Ammon's horn (tissue), 1 donor: Measurements from ENCODE around the gene ZNF835.
A peak's percentile ranks its signal among the peaks of the same experiment; 100 is the strongest.

Source experiments
- DNase-seq: peaks from one replicate; pipeline ENCODE4 v3.0.0-alpha.2; 2016; ENCODE audit warnings: low spot score

ZNF835 gene

DNA sequence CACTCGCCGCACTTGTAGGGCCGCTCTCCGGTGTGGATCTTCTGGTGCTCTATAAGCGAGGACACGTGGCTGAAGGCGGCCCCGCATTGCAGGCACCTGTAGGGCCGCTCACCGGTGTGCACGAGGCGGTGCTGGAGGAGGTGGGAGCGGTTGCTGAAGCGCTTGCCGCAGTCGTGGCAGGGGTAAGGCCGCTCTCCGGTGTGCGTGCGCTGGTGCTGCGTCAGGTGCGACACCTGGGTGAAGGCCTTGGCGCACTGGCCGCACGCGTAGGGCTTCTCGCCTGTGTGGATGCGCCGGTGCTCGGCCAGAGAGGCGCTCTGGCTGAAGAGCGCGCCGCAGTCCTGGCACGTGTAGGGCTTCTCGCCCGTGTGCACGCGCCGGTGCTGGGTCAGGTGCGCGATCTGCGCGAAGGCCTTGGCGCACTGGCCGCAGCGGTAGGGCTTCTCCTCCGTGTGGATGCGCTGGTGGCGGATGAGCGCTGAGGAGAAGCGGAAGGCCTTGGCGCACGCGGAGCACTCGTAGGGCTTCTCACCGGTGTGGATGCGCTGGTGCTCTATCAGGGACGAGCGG is 7.5 kb downstream of the ZNF835 start:
- no peak for DNase-seq

DNA sequence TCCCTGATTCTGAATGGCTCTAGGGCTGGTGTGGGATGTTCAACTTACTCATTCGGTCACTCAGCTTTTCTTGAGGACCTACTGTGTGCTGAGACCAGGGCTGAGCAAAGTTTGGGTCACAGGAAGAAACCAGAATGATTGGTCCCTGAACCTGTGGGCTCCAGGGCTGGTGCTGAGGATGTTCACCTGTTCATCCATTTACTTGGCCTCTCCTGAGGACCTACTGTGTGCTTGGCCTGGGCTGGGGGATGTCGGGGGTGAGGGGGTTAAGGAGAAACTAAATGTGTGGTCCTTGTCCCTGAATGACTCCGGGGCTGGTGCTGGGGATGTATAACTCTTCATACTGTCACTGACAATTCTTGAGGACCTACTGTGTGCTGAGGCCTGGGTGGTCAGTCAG is 10.3 kb downstream of the ZNF835 start:
- no peak for DNase-seq

DNA sequence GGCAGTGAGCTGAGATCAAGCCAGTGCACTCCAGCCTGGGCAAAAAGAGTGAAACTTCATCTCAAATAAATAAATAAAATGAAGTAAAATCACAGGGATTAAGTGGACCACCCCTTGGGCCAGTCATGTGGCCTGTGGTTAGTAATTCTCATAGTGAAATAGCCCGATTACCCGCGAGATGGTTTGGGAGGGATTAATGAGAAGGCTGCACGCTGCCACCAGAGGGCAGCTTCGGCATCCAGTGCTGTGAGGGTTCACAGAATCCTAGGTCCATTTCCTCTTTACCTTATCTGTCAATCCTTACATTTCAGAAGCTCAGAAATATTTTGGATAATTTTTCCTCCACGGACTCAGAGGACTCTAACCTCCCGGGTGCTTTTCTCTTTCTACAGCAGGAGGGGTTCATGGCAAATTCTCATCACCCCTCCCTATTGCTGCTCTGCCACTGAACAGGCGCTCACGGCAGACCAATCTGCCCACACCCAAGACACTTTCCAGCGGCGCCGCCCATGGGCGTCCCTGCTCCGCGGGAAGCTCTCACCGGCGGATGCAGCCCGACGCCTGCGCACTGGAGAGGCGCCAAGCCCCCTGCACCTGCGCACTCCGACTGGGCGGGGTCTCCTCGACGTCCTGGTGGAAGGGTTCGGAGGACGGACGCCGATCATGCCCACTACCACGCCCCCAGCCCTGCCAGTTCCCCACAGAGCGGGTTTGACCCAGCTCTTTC is 11.0 kb downstream of the ZNF835 start:
- peak; percentile 43 for DNase-seq

DNA sequence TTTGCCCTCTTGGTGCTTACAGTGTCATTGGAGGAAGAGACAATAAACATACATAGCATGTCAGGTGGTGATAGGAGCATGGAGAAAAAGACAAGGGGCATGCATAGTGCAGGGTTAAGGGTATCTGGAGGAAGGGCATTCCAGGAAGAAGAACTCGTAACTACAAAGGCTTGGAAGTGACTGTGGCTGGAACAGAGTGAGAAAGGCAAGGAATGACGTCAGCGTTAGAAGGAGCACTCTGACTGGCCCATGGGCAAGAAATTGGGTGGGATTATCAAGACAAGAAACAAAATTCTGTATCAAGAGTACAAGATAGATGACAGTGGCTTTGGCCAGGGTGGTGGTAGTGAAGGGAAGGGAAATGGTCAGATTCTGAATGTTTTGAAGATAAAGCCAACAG is 17.4 kb downstream of the ZNF835 start:
- DNase-seq: no peak

DNA sequence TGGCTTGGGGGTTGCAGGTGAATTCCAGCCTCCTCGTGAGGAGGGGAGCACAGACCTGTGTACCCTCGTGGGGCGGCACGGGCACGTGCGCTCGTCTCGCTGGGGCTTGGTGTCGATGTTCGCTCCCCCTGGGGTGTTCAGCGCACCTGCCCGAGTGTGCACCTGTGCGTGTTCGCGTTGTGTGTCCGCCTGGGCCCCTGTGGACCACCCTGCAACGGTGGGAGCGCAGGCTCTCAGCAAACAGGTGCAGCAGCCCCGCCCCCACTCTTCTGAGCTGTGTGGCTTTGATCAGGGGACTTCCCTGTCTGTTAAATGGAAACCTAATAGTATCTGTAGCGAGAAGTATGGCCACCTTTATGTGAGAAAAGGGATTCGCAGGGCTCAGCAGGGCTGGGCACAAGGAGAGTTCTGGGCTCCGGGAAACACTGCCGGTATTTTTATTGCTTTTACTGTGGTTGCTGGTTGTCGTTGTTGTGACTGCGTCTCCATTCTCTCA is 28.0 kb downstream of the ZNF835 start:
- no peak for DNase-seq

DNA sequence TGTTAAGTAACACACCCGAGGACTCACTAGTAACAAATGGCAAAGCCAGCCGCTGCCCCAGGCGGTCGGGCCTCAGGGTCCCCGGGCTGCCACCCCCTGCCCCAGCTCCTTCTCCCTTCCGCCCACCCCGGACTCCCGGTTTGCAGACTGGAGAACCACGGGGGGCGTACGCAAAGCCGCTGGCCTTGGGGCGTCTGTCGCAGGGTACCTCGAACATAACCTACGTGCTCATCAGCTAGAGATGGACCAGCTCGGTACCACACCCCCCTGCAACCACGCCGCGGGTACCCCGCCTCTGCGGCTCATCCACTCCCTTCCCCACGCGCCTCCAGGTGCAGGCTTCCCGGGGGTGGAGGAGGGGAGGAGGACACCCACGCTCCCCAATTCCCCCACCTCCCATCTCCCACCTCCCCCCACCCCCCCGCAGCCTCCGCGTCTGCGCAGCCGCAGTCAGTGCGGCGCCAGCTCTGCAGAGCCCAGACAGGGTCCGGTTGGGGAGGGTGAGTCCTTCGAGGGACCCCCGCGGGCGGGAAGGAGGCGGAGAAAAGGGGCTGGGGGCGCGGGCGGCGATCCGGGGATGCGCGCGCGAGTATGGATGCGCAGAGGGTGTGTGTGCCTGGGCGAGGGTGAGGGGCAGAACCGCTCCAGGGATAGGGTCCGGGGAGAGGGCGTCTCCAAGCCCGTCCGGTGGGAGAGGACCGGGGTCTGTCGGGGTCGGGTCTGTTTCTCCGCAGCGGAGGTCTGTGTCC is 28.7 kb downstream of the ZNF835 start, which contains the start of gene SMIM17:
TSS of gene SMIM17 (plus strand) at position 449 of the 749 bp plus-strand sequence. CDS start 2,509 bp downstream, outside the sequence.
- no peak for DNase-seq

DNA sequence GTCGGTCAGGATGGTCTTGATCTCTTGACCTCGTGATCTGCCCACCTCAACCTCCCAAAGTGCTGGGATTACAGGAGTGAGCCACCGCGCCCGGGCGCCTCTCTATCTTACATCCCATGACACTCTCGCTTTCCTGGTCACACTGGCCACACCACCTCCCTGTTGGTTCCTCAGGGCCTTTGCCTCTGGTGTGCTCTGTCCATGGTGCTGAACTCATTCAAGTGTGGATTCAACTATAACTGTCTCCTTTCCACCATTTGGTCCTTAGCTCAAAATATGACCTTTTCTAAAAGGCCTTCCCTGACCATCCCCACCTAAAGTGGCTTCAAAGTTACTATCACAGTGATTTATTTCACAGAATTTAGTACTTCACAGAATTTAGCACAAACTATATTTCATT is 32.3 kb downstream of the ZNF835 start:
- no peak for DNase-seq

DNA sequence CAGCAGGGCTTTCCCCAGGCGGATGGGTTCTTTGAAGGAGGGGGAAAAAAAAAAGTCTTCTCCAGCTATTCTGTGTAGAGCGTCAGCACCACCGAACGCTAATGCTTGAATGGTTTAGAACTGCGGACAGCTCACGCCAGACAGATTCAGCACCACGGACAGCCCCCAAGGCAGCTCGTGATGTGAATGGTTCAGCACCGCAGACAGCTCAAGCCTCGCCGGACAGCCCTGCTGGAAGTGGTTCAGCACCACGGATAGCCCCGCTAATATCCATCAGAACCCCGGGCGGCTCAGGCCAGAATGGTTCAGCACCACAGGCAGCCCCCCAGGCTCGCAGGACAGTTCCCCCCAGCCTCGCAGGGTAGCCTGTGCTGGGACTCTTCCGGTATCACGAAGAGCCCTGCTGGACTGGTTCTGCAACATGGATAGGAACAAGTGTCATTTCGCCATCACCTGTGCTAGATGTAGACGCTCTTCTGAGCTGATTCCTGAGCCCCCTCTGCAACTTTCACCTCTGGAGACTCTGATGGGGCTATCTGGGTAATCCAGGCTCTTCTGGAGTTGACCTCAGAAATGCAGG is 33.5 kb downstream of the ZNF835 start:
- DNase-seq: peak; percentile 81

DNA sequence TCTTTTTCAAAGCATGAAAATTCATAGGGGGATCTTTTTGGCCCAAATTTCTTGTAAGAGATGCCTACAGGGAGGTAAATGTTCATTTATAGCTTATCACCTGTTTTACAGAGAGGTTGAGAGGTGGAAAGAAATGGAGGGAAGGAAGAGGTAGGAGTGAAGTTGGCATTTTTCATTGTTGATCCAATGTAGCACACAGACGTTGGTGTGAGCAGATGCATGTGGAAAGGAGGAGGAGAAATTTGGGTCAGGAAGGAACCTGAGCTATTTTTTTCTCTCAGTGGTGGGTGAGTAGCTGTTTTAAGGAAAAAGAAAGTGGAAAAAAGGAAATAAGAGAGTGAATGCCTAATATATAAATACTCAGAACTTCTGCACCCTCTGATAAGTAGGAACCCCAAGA is 38.5 kb downstream of the ZNF835 start:
- DNase-seq: no peak

DNA sequence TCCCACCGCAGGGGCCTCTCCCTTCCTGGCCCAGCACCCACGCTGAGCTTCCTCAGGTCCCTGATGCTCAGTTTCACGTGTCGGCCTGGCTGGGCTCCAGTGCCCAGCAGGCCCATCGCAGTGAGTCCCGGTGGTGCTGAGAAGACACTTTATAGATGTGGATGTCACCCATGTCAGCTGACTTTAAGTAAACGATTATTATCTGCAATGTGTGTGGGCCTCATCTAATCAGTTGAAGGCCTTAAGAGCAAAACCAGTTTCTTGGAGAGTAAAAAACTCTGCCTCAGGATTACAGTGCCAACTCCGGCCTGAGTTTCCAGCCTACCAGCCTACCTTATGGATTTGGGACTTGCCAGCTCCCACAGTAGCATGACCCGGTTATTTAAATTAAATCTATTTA is 45.8 kb downstream of the ZNF835 start:
- DNase-seq: no peak

DNA sequence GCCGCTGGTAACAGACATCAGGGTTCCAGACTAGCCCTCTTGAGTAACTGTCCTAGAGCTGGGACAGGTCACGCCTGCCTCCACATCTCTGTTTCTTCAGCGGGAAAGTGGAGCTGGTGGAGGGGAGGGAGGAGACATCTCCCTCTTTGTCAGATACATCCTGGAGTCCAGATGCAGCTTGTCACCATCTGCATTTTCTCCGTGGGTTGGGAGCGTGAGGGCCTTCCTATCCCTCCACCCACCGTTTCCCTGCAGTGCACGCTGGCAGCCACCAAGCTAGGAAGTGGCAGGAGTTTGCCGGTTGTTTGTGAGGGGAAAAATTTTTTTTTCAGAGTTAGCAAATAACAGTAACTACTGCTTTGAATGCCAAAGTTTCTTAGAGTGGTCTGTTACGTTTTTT is 48.6 kb downstream of the ZNF835 start:
- DNase-seq: no peak

DNA sequence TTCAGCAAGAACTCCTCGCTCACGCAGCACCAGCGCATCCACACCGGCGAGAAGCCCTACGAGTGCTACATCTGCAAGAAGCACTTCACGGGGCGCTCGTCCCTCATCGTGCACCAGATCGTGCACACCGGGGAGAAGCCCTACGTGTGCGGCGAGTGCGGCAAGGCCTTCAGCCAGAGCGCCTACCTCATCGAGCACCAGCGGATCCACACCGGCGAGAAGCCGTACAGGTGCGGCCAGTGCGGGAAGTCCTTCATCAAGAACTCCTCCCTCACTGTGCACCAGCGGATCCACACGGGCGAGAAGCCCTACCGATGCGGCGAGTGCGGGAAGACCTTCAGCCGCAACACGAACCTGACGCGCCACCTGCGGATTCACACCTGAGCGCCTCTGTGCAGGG is 49.2 kb downstream of the ZNF835 start:
- DNase-seq: no peak

DNA sequence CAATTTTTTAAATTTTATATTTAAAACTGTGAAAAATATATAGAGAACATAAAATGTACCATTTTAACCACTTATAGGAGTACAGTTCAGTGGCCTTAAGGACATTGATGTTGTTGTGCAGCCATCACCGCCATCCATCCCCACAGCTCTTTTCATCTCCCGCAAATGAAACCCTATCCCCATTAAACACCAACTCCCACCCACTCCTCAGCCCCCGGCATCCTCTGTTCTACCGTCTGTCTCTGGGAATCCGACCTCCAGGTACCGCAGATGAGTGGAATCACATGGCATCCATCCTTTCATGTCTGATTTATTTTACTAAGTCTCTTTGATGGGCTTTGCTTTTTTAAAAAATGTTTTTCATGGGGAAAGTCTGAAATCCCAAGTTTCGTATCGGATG is 52.4 kb downstream of the ZNF835 start:
- no peak for DNase-seq

DNA sequence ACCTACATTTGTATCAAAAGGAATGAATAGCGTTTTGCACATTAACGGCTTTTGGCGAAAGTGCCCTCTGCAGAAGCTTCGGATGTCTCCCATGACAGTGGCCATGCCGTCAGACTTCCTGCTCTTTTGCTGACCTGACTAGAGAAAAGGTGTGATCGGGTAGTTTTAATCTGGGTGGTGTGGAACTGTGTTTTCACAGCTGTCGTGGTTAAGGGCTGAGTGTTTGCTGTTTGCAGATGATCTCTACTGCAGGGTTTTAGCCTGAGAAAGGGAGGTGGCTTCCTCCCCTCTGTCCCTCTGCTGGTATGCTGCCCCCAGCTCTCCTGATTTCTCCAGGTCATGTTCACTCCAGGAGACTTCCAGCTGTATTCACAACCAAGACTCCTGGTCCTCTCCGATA is 54.0 kb downstream of the ZNF835 start:
- no peak for DNase-seq

DNA sequence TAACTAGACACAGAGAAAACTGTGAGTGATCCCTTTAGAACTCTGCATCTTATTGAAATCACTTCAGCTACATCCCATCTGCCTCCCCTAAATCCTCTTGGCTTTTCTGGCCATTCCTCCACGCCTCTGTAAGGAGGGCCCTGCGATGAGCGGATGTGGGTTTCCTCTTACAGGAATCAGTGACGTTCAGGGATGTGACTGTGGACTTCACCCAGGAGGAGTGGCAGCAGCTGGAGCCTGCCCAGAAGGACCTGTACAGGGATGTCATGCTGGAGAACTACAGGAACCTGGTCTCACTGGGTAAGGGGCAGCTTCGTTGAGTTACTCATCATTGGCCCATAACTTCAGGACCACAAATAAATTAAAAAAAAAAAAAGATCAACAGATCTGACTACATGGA is 57.9 kb downstream of the ZNF835 start:
- no peak for DNase-seq

DNA sequence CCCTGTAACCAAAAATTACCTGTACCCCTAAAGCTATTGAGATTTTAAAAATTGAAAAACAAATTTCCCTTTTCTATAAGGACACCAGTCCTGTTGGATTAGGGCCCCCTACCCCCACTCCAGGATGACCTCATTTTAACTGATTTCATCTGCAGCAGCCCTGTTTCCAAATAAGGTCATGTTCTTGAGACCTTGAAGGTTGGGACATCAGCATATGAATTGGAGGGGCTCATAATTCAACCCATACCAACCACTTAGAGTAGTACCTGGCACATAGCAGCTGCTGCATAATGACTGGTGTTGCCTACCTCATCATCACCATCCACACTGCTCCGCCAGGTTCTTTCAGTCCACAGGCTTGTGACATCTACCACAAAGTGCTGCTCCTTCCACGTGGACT is 58.8 kb downstream of the ZNF835 start:
- DNase-seq: no peak
